ENCODE measurements around the gene HEPHL1.

DNA sequence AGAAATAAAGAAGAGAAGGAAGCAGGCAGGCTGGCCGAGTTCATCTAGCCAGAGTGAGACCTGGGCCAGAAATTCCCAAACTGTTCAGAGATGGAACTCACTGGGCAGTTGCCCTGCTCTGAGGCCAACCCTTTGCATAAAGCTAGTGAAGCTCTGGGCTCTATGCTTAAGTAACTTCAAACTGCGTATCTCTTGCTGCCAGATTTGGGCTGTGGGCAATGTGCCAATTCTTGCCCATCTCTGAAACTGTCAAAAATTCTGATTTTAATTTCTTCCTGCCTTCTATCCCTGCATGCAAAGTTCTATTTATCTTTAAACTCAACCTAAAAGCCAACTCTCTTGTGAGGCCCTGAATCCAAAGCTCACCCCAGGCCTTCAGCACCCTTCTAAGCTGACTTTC, 36.2 kb upstream of the HEPHL1 start:
- no peak for TF ChIP-seq ZNF274 (IDR thresholded peaks at IDR 0.05; ENCODE audit: low read depth, low read length)
- no peak for TF ChIP-seq YY1 (IDR thresholded peaks at IDR 0.05; ENCODE audit: insufficient read depth, insufficient read length)
